ENCODE results near the gene METTL6.
A peak's percentile ranks its signal among the peaks of the same experiment; 100 is the strongest.
"Not testable (repeated sequence)": the region's sequence is repeated elsewhere in the genome, so short reads cannot be mapped to it uniquely, and the experiment has no call there.

The METTL6 gene, protein sequence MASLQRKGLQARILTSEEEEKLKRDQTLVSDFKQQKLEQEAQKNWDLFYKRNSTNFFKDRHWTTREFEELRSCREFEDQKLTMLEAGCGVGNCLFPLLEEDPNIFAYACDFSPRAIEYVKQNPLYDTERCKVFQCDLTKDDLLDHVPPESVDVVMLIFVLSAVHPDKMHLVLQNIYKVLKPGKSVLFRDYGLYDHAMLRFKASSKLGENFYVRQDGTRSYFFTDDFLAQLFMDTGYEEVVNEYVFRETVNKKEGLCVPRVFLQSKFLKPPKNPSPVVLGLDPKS
- 20.8 to 25.5 reads per million in 2 donors for total RNA-seq

DNA sequence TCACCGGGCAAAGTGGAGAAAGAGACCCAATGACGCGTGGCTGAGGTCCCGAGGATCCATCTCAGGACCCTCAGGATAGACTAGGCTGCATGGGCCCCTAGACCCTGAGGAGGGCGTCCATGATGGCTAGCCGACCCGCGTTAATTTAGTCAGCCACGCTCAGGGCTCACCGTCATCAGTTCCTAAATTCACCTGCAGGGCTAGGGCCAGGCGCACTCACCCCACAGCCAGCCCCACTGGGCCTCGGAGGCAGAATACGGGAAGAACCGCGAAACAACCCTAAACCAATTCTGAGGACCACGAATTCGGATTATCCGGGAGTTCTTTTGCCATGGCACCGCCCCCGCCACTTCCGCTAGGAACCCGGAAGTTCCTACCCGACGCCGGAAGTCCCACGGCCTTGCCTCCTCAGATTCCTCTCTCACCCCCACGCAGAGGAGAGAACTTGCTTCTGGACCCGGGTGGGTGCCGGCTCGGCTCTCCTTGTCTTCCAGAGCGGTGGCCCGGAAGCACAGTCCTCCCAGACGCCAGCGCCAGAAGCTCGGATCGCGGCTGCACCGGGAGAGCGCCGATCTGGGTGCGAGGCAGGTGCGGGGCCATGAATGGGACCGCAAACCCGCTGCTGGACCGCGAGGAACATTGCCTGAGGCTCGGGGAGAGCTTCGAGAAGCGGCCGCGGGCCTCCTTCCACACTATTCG lies at the start of gene METTL6, which contains the start of gene EAF1:
METTL6 (minus strand) TSS at position 363 of the 699 bp plus-strand sequence. CDS start 1,033 bp downstream, outside the sequence.
EAF1 (plus strand) TSS at position 417 of the 699 bp plus-strand sequence; CDS start at position 599, 182 bp downstream.
- DNase-seq, result peak; percentile 57

GRCh38 chr3:15476378-15476777 lies 49.0 kb upstream of the METTL6 start:
- no peak for DNase-seq

- DNase-seq, result no peak
Measured at GRCh38 chr3:15475161-15475560, 47.8 kb upstream of the METTL6 start.

DNA sequence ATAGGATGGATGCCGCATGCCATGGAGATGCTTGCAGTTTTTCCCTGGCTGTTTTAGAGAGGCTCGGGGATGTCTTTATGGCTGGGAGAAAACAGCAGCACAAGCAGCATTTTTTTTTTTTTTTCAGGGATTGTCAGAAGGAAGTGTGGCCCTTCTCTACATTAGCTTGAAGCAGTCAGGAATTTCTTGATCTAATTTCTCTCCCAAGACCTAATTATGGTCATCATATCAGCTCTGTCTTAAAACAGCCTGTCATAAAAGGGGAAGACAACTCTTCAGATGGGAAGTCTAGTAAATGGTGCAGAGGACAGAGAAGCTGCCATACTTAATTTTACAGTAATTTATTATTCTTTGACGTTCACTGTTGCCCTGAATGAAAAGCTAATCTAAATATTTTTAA lies 44.5 kb upstream of the METTL6 start:
- DNase-seq, result no peak

GRCh38 chr3:15470849-15471248 lies 43.5 kb upstream of the METTL6 start:
- no peak for DNase-seq

DNA sequence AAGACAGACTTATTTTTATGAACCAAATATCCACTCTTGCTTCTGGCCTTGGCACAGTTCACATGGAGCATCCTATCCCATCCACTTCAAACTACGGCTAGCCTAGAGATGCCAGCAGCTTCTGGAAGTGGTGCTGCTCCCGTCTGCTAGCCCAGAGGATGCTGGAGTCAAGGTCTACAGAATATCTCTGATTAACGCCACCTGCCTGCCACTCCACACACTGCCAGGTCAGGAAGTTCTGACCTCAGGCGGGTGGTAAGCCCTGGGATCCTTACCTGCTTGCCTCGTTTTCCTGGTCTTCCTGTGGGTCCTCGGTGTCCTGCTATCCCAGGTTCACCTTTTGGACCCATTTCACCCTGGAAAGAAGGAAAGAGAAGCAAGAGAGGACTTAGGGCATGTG lies 42.9 kb upstream of the METTL6 start:
- DNase-seq, result no peak

DNA sequence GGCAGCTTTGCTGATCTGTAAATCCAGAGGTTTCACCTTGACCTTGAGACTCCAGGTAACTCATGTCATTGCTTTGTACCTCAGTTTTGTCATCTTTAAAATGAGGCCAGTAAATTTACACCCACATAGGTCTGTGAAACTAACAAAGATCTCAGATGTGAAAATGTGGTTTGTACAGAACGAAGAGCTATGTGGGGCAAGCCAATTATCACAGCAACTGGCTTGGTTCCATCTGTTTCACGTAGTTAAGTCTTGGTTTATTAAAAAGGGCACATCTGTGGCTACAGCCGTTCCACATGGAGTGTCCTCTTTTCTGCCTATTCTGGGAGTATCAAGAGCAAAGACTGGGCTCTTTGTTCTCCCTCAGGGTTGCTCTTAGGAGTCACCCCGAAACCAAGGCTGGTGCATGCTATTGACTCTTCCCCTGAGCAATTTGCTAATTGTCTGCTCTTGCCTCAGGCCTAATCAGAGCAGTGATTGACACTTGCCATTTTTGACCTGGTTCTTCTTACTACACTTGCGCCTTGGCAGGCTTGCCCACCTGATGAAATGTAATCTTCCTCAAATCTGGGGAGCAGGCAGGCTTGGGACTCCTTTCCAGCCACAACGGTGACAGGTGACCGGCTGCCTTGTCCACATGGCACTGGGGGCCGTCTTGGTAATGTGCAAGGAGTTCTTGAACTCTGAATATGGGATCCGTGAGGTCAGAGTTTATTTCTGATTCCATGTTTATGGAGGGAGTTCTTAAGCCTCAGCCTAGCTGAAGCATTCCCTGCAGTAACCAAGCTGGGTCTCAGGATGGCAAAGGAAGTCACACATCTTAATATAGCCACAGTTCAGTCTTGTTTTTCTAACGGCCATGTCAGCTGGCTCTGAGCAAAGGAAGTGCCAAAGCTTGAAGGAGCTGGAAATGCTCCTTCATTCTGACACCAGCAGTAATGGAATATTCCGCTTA lies 40.2 kb upstream of the METTL6 start:
- no peak for DNase-seq

GRCh38 chr3:15465876-15466585 lies 38.7 kb upstream of the METTL6 start:
- no peak for DNase-seq

DNA sequence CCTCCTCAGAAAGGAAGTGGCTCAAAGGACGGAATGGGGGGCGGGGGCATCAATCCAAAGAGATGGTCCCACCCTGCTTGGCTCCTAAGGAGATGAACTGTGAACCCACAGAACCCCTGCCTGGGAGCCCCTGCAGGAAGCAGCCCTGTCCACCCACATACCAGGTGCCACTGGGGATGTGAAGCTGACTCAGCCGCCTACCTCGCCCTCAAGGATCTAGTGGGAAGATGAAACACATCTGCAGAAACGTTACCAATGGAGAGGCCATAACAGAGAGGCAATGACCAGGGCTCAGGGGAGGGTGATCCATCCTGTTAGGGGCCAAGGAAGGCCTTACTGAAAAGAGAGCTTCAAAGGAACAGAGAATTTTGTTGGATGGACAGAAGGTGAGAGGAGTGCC lies 35.1 kb upstream of the METTL6 start:
- DNase-seq, result no peak

GRCh38 chr3:15460891-15461531 lies 33.7 kb upstream of the METTL6 start:
- DNase-seq, result no peak

- DNase-seq, result no peak
Measured at GRCh38 chr3:15458212-15458780, 31.0 kb upstream of the METTL6 start.

GRCh38 chr3:15456915-15457314 lies 29.6 kb upstream of the METTL6 start:
- not testable (repeated sequence) for DNase-seq

- no peak for DNase-seq
Measured at GRCh38 chr3:15456321-15456720, 29.0 kb upstream of the METTL6 start.

DNA sequence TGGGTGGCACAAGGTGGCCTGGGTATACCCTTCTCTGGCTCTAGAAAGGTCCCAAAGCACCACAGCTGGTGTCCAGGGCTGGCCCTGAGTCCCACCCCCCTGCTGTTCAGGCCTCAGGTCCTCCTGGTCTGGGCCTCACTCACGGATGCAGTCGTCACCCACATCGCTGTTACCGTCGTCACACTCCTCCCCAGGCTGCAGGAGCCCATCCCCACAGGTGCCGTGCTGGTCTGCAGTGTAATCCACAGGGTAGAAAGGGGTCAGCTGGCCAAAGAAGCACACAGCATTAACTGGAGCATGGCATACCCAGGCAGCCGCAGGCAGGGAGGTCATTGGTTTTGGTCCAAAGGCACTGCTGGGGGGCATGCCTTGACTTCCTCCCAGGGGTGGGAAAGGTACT lies 28.4 kb upstream of the METTL6 start:
- no peak for DNase-seq

DNA sequence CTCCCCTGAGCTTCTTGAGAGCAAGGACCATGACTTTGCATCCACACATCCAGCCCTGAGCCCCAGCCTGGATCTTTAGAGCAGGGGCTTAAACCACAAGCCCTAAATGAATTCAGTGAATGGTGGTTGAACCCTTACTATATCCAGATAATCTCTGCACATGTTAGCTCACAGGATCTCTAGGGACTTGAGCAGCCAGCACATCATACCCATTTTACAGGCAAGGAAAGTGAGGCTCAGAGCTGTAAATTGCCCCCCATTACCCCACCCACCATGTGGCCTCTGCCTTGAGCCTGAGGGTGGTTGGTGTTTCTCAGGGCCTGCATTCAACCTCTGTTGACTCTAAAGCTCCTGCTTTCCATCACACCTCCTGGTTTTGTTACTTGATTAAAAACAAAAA lies 27.6 kb upstream of the METTL6 start:
- no peak for DNase-seq

DNA sequence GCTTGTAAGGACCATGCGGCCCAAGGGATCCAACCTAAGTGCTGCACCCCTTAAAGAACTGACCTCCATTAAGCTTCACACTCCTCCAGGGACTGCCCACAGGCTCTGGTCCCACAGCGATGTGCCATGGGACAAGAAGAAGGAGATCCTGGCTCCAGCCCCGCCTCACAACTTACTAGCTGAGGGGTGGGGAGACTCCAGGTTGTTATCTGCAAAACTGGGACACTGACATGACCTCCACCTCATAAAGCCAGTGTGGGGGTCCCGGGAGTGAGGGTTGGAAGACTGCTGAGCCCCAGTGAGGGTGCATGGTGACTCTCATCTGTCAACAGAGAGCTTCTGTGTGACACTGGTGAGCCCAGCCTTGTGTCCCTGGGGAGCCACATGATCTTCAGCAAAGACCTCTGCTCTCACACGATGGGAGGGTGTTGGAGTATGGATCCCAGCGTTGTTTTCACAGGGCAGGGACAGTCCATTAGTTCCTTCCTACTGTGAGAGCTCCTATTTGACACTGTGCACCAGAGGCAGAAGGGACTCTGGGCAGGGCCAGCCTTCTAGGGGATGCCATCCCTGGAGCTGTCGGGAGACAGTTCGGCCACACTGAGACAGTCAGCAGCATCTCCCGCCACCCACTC lies 26.8 kb upstream of the METTL6 start:
- no peak for DNase-seq

DNA sequence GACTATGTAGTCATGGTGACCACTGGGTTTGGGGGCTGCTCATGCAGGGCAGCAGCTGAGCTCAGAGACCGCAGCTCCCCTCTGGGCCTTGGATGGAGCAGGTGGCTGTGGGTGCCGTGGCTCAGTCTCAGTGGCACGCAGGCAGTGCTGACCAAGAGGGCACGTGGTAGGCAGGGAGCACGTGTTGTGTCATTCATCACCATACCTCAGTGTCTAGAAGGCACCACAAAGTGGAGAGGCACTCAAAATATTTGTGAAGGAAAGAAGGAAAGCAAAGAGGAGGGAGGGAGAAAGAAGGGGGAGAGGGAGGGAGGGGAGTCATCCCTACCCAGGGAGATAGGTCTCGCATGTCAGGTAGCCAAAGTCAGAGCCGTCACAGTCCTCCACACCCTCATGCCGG lies 26.2 kb upstream of the METTL6 start:
- DNase-seq, result no peak

DNA sequence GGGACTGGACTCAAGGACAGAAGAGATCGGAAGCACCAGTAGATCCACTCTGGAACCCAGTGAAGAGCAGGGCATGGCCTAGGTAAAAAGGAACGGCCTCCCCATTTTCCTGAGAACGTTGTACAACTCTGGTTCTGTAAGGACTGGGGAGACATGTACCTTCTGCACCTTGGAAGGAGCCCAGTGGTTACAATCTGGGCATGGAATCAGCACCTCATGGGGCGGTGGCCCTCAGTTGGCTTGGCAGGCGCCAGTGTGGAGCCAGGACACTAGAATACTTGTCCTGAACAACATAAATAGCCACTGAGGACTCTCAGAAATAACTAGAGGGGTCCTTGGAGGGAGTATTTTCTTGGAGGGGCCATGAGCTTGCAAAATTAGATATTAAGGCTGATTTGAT lies 25.6 kb upstream of the METTL6 start:
- DNase-seq, result no peak

GRCh38 chr3:15452156-15452555 lies 24.8 kb upstream of the METTL6 start:
- DNase-seq, result no peak

- no peak for DNase-seq
Measured at GRCh38 chr3:15451216-15452113, 24.1 kb upstream of the METTL6 start.

Measured in activated gamma-delta T cell (primary cell).